Type B pancreatic cell (in vitro differentiated cells): ENCODE measurements around the gene MYO5C. TPM values are rescaled to one million over a fixed set of nuclear protein-coding genes. Genes with fewer than 3 reads are reported as not detected.
A peak's percentile ranks its signal among the peaks of the same experiment; 100 is the strongest.

Source experiments
- DNase-seq: peaks from one replicate; pipeline ENCODE4 v3.0.0; 2021; ENCODE audit warnings: mixed read lengths; ENCODE audit not compliant: unreplicated experiment; ENCODE audit errors: extremely low spot score
- H3K27ac Mint-ChIP-seq: 2 replicates; pipeline ENCODE4 v1.8.0; 2021; ENCODE audit warnings: mild to moderate bottlenecking, mixed read lengths
- H3K27me3 Mint-ChIP-seq: 2 replicates; pipeline ENCODE4 v1.8.0; 2021; ENCODE audit warnings: mixed read lengths
- H3K36me3 Mint-ChIP-seq: 2 replicates; pipeline ENCODE4 v1.8.0; 2021; ENCODE audit warnings: mixed read lengths
- H3K4me1 Mint-ChIP-seq: one replicate; pipeline ENCODE4 v1.8.0; 2021; ENCODE audit warnings: mixed read lengths; ENCODE audit not compliant: unreplicated experiment
- H3K4me3 Mint-ChIP-seq: 2 replicates; pipeline ENCODE4 v1.8.0; 2021; ENCODE audit warnings: mild to moderate bottlenecking, mixed read lengths
- H3K9me3 Mint-ChIP-seq: 2 replicates; pipeline ENCODE4 v1.8.0; 2021; ENCODE audit warnings: mixed read lengths
- total RNA-seq: library from RNA; stranded (reverse); gene quantifications from 2 replicates; pipeline ENCODE4 v1.2.1, GENCODE V29; 2021; ENCODE audit warnings: low replicate concordance
- TF ChIP-seq, protein P1 (sequence below): fragments of 200-600 bp; sonication (generic); conservative IDR thresholded peaks from 2 replicates; pipeline ENCODE4 v1.5.0; 2021; ENCODE audit warnings: antibody characterized with exemption, mild to moderate bottlenecking

MYO5C gene
- total RNA-seq, 1 donor from 2014 or later, result 17.5 TPM

DNA sequence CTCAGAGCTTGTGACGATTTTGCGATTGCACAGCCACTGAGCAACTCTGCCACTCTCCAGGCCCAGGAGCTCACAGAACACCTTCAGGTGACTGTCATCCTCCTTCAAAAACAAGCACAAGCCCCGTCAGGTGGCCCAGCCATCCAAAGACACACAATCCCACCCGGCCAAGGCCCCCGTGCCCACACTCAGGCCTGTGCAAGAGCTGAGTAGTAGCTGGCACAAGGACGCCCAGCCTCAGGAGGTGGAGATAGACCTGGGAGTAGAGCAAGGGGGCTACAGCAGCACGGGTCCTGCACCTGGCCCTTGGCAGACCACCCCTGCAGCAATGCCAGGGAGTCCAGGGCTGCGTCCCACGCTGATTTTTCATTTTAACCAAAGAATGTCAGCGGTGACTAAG, 34.6 kb downstream of the MYO5C start:
- H3K9me3 Mint-ChIP-seq, result no peaks in the 10 kb centered on the region
- no peak overlapping the region for H3K4me3 Mint-ChIP-seq
- no peaks in the 10 kb centered on the region for H3K27me3 Mint-ChIP-seq
- peak overlapping the region; percentile 55 for H3K27ac Mint-ChIP-seq
- H3K36me3 Mint-ChIP-seq, result peaks cover 17% of the 10 kb centered on the region
- peaks cover 47% of the 10 kb centered on the region for H3K4me1 Mint-ChIP-seq
- TF ChIP-seq, protein P1, sequence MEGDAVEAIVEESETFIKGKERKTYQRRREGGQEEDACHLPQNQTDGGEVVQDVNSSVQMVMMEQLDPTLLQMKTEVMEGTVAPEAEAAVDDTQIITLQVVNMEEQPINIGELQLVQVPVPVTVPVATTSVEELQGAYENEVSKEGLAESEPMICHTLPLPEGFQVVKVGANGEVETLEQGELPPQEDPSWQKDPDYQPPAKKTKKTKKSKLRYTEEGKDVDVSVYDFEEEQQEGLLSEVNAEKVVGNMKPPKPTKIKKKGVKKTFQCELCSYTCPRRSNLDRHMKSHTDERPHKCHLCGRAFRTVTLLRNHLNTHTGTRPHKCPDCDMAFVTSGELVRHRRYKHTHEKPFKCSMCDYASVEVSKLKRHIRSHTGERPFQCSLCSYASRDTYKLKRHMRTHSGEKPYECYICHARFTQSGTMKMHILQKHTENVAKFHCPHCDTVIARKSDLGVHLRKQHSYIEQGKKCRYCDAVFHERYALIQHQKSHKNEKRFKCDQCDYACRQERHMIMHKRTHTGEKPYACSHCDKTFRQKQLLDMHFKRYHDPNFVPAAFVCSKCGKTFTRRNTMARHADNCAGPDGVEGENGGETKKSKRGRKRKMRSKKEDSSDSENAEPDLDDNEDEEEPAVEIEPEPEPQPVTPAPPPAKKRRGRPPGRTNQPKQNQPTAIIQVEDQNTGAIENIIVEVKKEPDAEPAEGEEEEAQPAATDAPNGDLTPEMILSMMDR, result no peak
- no peak for DNase-seq

DNA sequence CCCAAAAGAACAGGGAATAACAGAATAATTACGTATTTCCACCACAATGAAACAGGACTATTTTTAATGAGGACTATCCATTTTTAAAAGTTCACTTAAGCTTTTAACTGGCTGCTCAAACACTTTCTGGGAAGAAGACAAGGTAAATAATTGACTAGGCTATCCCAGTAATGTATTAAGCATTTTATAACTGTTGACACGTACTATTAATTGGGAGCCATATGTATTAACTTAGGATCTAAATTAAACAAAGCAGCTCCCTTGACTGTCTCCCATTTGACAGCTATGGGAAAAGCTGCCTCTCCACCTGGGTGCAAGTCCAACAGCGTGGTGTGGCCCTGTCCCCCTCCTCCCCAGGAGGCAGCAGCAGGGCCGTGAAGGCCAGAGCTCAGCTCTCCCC, 36.1 kb downstream of the MYO5C start:
- no peak for DNase-seq

DNA sequence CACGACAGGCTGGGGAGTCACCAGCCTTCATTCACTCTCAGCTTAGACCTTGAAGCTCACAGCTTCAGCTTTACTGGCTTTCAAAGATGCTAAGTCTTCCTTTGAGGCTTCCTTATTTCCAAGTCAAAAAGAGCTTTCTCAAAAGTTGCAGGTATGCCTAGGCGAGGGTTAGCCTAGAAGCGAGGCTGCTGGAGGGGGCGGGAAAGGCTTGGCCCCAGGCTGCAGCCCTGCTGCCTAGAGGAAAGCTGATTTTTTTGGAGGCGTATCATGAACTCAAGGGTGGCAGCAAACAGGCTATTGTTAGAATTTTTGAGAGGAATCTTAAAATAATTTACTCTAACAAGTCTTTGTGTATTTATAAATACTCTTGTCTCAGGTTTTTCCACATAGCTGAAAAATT, 37.1 kb downstream of the MYO5C start:
- TF ChIP-seq, protein P1, result no peak
- peak overlapping the region; percentile 83 for H3K27ac Mint-ChIP-seq
- DNase-seq, result no peak
- peaks cover 7% of the 10 kb centered on the region for H3K36me3 Mint-ChIP-seq
- H3K4me1 Mint-ChIP-seq, result peaks cover 33% of the 10 kb centered on the region
- no peaks in the 10 kb centered on the region for H3K9me3 Mint-ChIP-seq
- no peak overlapping the region for H3K4me3 Mint-ChIP-seq
- H3K27me3 Mint-ChIP-seq, result no peaks in the 10 kb centered on the region

More for the DNA sequence above, 36.1 kb downstream of the MYO5C start:
- Mint-ChIP-seq H3K36me3 (peaks cover 14% of the 10 kb centered on the region), H3K4me1 (peaks cover 42% of the 10 kb centered on the region), H3K27ac (peak overlapping the region; percentile 55), H3K27me3 (no peaks in the 10 kb centered on the region), H3K9me3 (no peaks in the 10 kb centered on the region), H3K4me3 (no peak overlapping the region)
- TF ChIP-seq, protein P1, result no peak

DNA sequence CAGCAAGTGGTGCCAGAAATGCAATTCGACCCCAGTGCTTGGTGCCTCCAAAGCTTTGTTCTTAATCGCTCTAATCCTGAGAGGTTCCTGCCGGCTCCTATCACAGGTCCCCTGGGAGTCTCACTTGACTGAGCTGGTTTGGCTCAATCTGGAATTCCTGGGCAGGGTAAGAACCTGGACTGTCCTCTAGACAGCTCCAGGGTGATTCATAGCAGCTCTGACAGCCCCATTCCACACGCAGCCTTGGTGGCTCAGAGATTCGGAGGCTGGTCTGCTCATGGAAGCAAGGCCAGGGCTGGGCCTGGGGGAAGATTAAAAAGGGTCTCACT, 37.9 kb downstream of the MYO5C start:
- TF ChIP-seq, protein P1, result no peak
- Mint-ChIP-seq H3K4me3 (no peak overlapping the region), H3K9me3 (no peaks in the 10 kb centered on the region), H3K4me1 (peaks cover 26% of the 10 kb centered on the region), H3K27ac (peak overlapping the region; percentile 31), H3K36me3 (peaks cover 3% of the 10 kb centered on the region), H3K27me3 (no peaks in the 10 kb centered on the region)
- DNase-seq, result no peak

DNA sequence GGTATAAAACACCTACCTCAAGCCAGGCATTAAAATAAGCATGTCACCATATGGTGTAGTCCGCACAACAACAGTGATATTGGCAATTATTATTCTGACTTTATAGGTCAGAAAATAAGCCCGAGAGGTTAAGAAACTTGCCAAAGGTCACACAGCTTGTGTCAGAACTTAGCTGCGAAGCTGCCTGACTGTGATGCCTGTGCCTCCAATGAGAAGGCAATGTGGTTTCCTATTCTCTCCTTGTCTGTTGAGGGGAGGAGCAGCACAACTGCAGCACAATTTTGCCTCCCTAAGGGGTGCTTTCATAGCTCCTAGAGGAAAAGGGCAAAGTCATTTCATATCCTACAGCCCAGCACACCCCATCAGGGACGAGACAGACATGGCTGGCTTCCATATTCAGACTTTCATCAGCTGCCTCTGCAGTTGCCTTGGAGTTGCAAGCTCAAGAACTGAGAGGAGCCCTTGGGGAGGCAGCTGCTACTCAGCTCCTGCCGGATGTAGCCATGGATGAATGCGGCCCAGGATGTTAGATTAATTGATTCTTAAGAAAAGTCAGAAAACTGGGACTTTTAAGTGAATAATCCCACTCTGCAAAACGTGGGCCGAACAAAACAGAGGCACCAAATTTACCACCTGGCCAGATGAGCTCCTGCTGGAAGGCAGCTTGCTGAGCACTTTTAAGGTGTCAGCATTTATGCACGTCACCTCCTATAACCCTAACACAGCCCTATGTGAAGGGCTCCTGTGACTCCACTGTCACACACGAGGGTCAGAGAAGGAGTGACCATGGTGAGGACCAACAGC, 38.5 kb downstream of the MYO5C start:
- H3K4me1 Mint-ChIP-seq, result peaks cover 20% of the 10 kb centered on the region
- peaks cover 3% of the 10 kb centered on the region for H3K36me3 Mint-ChIP-seq
- no peak overlapping the region for H3K4me3 Mint-ChIP-seq
- no peaks in the 10 kb centered on the region for H3K9me3 Mint-ChIP-seq
- peak overlapping the region; percentile 31 for H3K27ac Mint-ChIP-seq
- no peaks in the 10 kb centered on the region for H3K27me3 Mint-ChIP-seq
- no peak for DNase-seq
- TF ChIP-seq, protein P1, result no peak
